GM18519 (cell line): ENCODE measurements around the gene KIF26B.
"Not testable (repeated sequence)": the region's sequence is repeated elsewhere in the genome, so short reads cannot be mapped to it uniquely, and the experiment has no call there.

Experiments used
- ATAC-seq: cut with Tn5 transposase; IDR thresholded peaks from one replicate; pipeline ENCODE4 v1.9.1; 2021; ENCODE audit warnings: mild to moderate bottlenecking, moderate library complexity; ENCODE audit not compliant: unreplicated experiment, low FRiP score

The KIF26B gene

GRCh38 chr1:245686006-245686405 lies 531.2 kb downstream of the KIF26B start:
- no peak for ATAC-seq

- no peak for ATAC-seq
Measured at GRCh38 chr1:245686446-245687030, 531.8 kb downstream of the KIF26B start.

- no peak for ATAC-seq
Measured at GRCh38 chr1:245687152-245687635, 532.4 kb downstream of the KIF26B start.

GRCh38 chr1:245687636-245688535 lies 533.1 kb downstream of the KIF26B start:
- no peak for ATAC-seq

- ATAC-seq, result no peak
Measured at GRCh38 chr1:245688536-245689453, 534.0 kb downstream of the KIF26B start.

- no peak for ATAC-seq
Measured at GRCh38 chr1:245690156-245690690, 535.4 kb downstream of the KIF26B start.

GRCh38 chr1:245690946-245691541 lies 536.3 kb downstream of the KIF26B start:
- no peak for ATAC-seq

GRCh38 chr1:245691897-245692296 lies 537.1 kb downstream of the KIF26B start:
- no peak for ATAC-seq

GRCh38 chr1:245692318-245692717 lies 537.5 kb downstream of the KIF26B start:
- no peak for ATAC-seq

- ATAC-seq, result no peak
Measured at GRCh38 chr1:245693116-245693793, 538.5 kb downstream of the KIF26B start.

GRCh38 chr1:245693941-245694752 lies 539.4 kb downstream of the KIF26B start:
- no peak for ATAC-seq

- ATAC-seq, result no peak
Measured at GRCh38 chr1:245694753-245695195, 540.0 kb downstream of the KIF26B start.

GRCh38 chr1:245695211-245695610 lies 540.4 kb downstream of the KIF26B start:
- no peak for ATAC-seq

- ATAC-seq, result not testable (repeated sequence)
Measured at GRCh38 chr1:245695701-245696100, 540.9 kb downstream of the KIF26B start.

GRCh38 chr1:245698116-245698515 lies 543.3 kb downstream of the KIF26B start:
- no peak for ATAC-seq

GRCh38 chr1:245698860-245699259 lies 544.1 kb downstream of the KIF26B start:
- no peak for ATAC-seq

- no peak for ATAC-seq
Measured at GRCh38 chr1:245700631-245701030, 545.8 kb downstream of the KIF26B start.

- no peak for ATAC-seq
Measured at GRCh38 chr1:245701631-245702030, 546.8 kb downstream of the KIF26B start.

- no peak for ATAC-seq
Measured at GRCh38 chr1:245702346-245702745, 547.6 kb downstream of the KIF26B start.
